ENCODE data around the gene DNAJB8.

GRCh38 chr3:128462931-128463330 is 3.8 kb downstream of the DNAJB8 start:
- TF ChIP-seq CEBPB (IDR thresholded peaks at IDR 0.05) (no peak), MAX (IDR thresholded peaks at IDR 0.05) (no peak), ZFP36 (IDR thresholded peaks at IDR 0.05; ENCODE audit: borderline replicate concordance, partially characterized antibody) (no peak), CTCF (IDR thresholded peaks at IDR 0.05) (no peak), POLR2A (IDR thresholded peaks at IDR 0.05; ENCODE audit: low read length) (no peak), RARB (CRISPR knock-in tag; IDR thresholded peaks at IDR 0.05) (no peak), NPAS2 (CRISPR knock-in tag; IDR thresholded peaks at IDR 0.05; ENCODE audit: borderline replicate concordance) (no peak), JUNB (IDR thresholded peaks at IDR 0.05) (no peak), EP300 (IDR thresholded peaks at IDR 0.05) (no peak), RAD21 (conservative IDR thresholded peaks at IDR 0.05 in 1 of 2, IDR thresholded peaks at IDR 0.05 in 1 of 2) (no peak), POLR2AphosphoS2 (conservative IDR thresholded peaks at IDR 0.05; ENCODE audit: low read length) (no peak), NR3C1 (IDR thresholded peaks at IDR 0.05) (no peak), E2F6 (IDR thresholded peaks at IDR 0.05; ENCODE audit: borderline replicate concordance, low read depth) (no peak)

All from A549 (cell line).